Type B pancreatic cell (in vitro differentiated cells): Measurements from ENCODE around the gene SPATA2L. TPM values are rescaled to one million over a fixed set of nuclear protein-coding genes. Genes with fewer than 3 reads are reported as not detected.

ENCODE experiments used
- DNase-seq: peaks from one replicate; pipeline ENCODE4 v3.0.0; 2021; ENCODE audit warnings: mixed read lengths; ENCODE audit not compliant: unreplicated experiment; ENCODE audit errors: extremely low spot score
- H3K27ac Mint-ChIP-seq: 2 replicates; pipeline ENCODE4 v1.8.0; 2021; ENCODE audit warnings: mild to moderate bottlenecking, mixed read lengths
- H3K27me3 Mint-ChIP-seq: 2 replicates; pipeline ENCODE4 v1.8.0; 2021; ENCODE audit warnings: mixed read lengths
- H3K36me3 Mint-ChIP-seq: 2 replicates; pipeline ENCODE4 v1.8.0; 2021; ENCODE audit warnings: mixed read lengths
- H3K4me1 Mint-ChIP-seq: one replicate; pipeline ENCODE4 v1.8.0; 2021; ENCODE audit warnings: mixed read lengths; ENCODE audit not compliant: unreplicated experiment
- H3K4me3 Mint-ChIP-seq: 2 replicates; pipeline ENCODE4 v1.8.0; 2021; ENCODE audit warnings: mild to moderate bottlenecking, mixed read lengths
- H3K9me3 Mint-ChIP-seq: 2 replicates; pipeline ENCODE4 v1.8.0; 2021; ENCODE audit warnings: mixed read lengths
- total RNA-seq: library from RNA; stranded (reverse); gene quantifications from 2 replicates; pipeline ENCODE4 v1.2.1, GENCODE V29; 2021; ENCODE audit warnings: low replicate concordance
- TF ChIP-seq, protein P1 (sequence below): fragments of 200-600 bp; sonication (generic); conservative IDR thresholded peaks from 2 replicates; pipeline ENCODE4 v1.5.0; 2021; ENCODE audit warnings: antibody characterized with exemption, mild to moderate bottlenecking

SPATA2L gene
- total RNA-seq, 1 donor from 2014 or later, result 12.6 TPM

DNA sequence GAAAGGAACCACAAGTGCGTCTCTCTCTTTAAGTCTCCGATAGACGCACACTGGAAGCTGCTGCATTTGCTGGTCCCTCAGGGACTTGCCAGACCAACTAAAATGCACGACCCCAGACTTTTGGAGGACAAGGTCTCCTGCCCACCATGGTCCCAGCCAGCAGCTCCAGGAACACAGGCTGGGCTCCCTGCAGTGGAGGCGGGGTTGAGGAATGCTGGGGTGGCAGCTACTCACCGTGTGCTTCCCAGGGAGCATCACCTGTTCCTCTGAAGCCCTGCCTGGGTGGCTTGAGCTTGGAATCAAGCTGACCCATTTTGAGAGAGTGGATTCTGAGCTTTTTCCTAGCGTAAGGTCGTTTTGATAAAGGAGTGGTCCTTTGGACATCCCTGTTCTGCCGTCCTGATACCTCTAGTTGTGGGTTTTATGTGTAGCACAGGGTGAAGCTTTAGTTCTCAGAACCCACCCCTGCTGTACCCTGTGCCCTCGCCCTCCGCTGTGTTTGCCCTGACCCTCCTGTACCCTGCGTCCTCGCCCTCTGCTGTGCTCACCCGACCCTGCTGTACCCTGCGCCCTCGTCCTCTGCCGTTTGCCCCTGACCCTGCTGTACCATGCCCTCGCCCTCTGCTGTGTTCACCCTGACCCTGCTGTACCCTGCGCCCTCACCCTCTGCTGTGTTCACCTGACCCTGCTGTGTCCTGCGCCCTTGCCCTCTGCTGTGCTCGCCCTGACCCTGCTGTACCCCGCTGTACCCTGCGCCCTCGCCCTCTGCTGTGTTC lies 30.8 kb upstream of the SPATA2L start:
- Mint-ChIP-seq H3K27ac (no peak overlapping the region), H3K4me3 (no peak overlapping the region), H3K36me3 (peaks cover 19% of the 10 kb centered on the region), H3K4me1 (no peaks in the 10 kb centered on the region), H3K9me3 (no peaks in the 10 kb centered on the region), H3K27me3 (no peaks in the 10 kb centered on the region)
- TF ChIP-seq, protein P1, sequence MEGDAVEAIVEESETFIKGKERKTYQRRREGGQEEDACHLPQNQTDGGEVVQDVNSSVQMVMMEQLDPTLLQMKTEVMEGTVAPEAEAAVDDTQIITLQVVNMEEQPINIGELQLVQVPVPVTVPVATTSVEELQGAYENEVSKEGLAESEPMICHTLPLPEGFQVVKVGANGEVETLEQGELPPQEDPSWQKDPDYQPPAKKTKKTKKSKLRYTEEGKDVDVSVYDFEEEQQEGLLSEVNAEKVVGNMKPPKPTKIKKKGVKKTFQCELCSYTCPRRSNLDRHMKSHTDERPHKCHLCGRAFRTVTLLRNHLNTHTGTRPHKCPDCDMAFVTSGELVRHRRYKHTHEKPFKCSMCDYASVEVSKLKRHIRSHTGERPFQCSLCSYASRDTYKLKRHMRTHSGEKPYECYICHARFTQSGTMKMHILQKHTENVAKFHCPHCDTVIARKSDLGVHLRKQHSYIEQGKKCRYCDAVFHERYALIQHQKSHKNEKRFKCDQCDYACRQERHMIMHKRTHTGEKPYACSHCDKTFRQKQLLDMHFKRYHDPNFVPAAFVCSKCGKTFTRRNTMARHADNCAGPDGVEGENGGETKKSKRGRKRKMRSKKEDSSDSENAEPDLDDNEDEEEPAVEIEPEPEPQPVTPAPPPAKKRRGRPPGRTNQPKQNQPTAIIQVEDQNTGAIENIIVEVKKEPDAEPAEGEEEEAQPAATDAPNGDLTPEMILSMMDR, result no peak
- DNase-seq, result no peak

DNA sequence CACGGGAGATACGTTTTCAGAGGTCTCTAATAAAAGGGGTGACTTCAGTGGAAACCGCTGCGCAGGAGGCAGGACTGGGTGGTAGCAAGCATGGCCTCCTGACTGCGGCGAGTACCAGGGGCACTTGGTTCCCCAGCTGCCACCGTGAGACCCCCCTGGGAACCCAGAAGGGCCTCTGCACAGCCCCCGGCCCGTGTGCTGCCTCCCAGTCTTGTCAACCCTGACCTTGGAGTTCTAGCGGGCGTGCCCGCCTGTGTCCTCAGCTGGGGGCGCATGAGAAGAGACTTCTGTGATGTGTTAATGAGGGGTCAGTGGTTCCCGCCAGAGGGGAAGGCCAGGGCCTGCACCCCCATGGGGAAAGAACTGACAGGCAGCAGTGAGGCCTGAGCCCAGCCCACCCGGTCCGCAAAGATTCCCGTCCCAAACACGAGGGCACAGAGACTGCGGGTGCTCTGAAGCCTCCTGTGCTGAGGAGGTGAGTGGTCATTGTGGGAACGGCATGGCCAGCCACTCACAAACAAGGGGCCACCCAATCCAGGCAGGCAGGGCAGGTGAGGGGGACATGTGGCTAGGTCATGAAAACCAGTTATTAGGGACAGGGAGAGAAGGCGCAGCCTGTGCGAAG lies 29.2 kb upstream of the SPATA2L start:
- no peak for DNase-seq
- H3K4me3 Mint-ChIP-seq, result no peak overlapping the region
- H3K4me1 Mint-ChIP-seq, result no peaks in the 10 kb centered on the region
- H3K36me3 Mint-ChIP-seq, result peaks cover 22% of the 10 kb centered on the region
- H3K27ac Mint-ChIP-seq, result no peak overlapping the region
- TF ChIP-seq, protein P1, result no peak
- no peaks in the 10 kb centered on the region for H3K9me3 Mint-ChIP-seq
- no peaks in the 10 kb centered on the region for H3K27me3 Mint-ChIP-seq

DNA sequence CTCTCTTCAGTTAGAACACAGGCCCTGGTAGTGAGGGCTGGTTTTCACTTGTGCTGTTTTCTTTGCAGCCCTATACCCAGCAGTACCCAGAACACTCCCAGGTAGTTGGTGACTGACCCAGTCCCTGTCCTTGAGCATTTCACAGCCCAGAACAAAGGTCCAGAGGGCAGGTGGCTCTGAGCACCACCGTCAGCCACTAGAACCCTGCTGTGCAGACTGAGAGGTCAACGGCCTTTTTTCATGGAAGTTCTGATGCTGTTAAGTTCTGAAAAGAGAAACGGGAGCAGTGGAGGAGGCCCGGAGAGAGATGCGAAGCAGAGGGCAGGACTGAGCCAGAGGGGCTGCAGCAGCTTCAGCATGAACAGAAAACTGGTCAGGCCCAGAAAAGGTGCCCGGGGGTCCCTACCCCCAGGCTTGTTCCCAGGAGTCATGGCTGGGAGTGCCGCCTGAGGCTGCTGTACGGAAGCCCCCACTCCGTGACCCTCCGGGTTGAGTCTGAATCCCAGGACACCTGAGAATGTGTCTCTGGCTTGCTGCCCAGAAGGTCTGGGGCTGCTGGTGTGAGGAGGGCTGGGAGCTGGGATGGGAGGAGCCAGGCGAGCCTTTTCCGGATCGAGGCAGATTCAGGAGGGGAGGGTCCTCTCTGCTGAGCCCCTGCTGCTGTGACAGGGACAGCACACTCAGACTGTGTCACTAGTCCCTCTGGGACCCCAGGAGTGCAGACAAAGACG lies 28.5 kb upstream of the SPATA2L start:
- Mint-ChIP-seq H3K36me3 (peaks cover 22% of the 10 kb centered on the region), H3K27me3 (no peaks in the 10 kb centered on the region), H3K4me1 (no peaks in the 10 kb centered on the region), H3K9me3 (no peaks in the 10 kb centered on the region), H3K27ac (peak overlapping the region; percentile 48), H3K4me3 (no peak overlapping the region)
- DNase-seq, result no peak
- TF ChIP-seq, protein P1, result no peak

DNA sequence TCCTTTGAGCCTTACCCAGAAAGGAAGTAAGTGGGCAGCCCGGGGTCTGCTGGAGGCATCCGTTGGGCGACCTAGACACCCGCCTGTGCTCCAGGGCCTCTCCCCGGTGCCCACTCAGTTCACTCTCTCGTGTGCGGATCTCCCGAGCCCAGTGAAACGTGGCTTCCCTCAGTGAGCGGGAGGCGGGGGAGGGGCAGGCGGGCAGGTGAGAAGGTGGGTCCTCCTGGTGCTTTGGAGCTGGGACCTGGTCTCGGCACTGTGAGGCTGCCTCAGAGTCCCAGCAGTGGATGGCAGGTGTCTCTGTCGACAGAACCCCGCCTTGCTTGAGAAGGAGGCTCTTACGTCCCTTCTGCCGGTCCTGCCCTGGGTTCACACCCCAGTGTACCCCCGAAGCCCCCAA lies 27.8 kb upstream of the SPATA2L start:
- Mint-ChIP-seq H3K9me3 (no peaks in the 10 kb centered on the region), H3K4me1 (no peaks in the 10 kb centered on the region), H3K27me3 (no peaks in the 10 kb centered on the region), H3K36me3 (peaks cover 16% of the 10 kb centered on the region), H3K27ac (no peak overlapping the region), H3K4me3 (no peak overlapping the region)
- DNase-seq, result no peak
- TF ChIP-seq, protein P1, result no peak

DNA sequence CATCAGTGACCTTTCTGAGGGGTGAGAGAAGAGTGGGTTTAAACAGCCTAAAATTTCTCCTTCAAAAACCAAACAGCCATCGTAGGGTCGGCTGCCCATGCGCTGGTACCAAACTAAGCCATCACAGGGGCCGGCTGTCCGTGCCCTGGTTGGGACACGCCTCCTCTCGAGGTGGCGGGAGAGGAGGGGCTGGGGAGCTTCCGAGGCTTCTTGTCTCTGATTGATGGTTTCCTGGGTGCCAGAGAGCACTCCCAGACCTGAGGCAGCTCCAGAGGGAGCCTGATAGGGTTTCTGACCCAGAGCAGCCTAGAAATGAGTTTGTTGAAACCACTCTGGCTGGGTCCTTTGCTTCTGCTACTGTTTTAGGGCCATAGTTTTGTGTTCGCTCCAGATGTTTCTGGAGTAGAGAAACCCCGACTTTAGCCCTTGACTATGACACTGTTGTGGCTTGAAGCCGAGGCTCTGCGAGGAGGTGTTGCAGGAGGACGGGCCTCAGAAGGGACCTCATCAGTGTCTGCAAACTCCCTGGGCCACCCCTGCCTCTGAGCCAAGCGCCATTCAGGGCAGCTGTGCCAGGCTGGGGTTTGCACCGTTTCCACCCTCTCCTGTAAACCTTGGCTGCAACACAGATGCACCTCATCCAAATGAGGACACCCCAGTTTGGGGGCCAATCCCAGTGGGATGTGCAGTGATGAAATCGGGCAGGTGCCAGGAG lies 26.1 kb upstream of the SPATA2L start:
- TF ChIP-seq, protein P1, result no peak
- Mint-ChIP-seq H3K27me3 (no peaks in the 10 kb centered on the region), H3K27ac (no peak overlapping the region), H3K4me3 (no peak overlapping the region), H3K4me1 (peaks cover 4% of the 10 kb centered on the region), H3K36me3 (peaks cover 19% of the 10 kb centered on the region), H3K9me3 (no peaks in the 10 kb centered on the region)
- no peak for DNase-seq
